HepG2 (cell line): ENCODE results near the gene ARHGAP15. TPM values are rescaled to one million over a fixed set of nuclear protein-coding genes. Genes with fewer than 3 reads are reported as not detected.

Experiments
- ATAC-seq: fragments of 200-7000 bp; cut with Tn5 transposase; 3 replicates; pipeline ENCODE4 v1.9.1; 2020; ENCODE audit warnings: mild to moderate bottlenecking, moderate library complexity
- BruUV-seq: library from RNA; stranded (reverse); fragments of 400-500 nt; replicated peaks from 2 replicates; lab custom pipeline; 2021; lab: Mats Ljungman, UMichigan
- CTCF ChIA-PET: fragments of 300-600 bp; formaldehyde crosslinking; extraction: SDS; loops from one replicate; lab custom pipeline; 2021; ENCODE audit warnings: low total read pairs, inconsistent platforms, low intra/inter-chr PET ratio; lab: Yijun Ruan, JAX
- POLR2A ChIA-PET: fragments of 350-600 bp; sonication (Branson Sonifier 250); formaldehyde crosslinking; loops from one replicate; lab custom pipeline; 2020; ENCODE audit warnings: antibody characterized with exemption, inconsistent platforms; lab: Yijun Ruan, JAX
- DNase-seq: peaks from one replicate; pipeline ENCODE4 v3.0.0-alpha.2; 2015; ENCODE audit warnings: low spot score
- FAIRE-seq: peaks from 3 replicates; lab custom pipeline; 2011; peaks lifted over from hg19 to GRCh38; lab: Jason Lieb, UNC
- H2AFZ ChIP-seq: one replicate; pipeline ENCODE4 v1.6.1; 2011; ENCODE audit warnings: low read length, inconsistent platforms
- H3K27ac ChIP-seq: fragments of 300-600 bp; 3 replicates; pipeline ENCODE4 v1.8.0; 2011; ENCODE audit warnings: mixed run types, mild to moderate bottlenecking, mixed read lengths, low read length, inconsistent platforms; ENCODE audit not compliant: insufficient read depth; ENCODE audit errors: extremely low read length
- H3K27me3 ChIP-seq, 2 experiments: fragments of 200-600 bp in 1 of 2; 2 replicates in 1 of 2; 3 replicates in 1 of 2; pipeline versions ENCODE4 v1.6.0 to v1.8.0; 2011; ENCODE audit warnings: low read length in 2 of 2, mild to moderate bottlenecking in 2 of 2, moderate library complexity in 2 of 2, inconsistent platforms in 1 of 2; ENCODE audit not compliant: insufficient read depth in 2 of 2, control insufficient read depth in 1 of 2
- H3K36me3 ChIP-seq, 2 experiments: fragments of 200-600 bp in 1 of 2; replicated peaks in 1 of 2; 2 replicates in 1 of 2; 3 replicates in 1 of 2; pipeline versions ENCODE4 v1.5.1 to v1.8.0; 2011; ENCODE audit warnings: low read length in 2 of 2, inconsistent platforms in 1 of 2; ENCODE audit not compliant: insufficient read depth in 2 of 2, control insufficient read depth in 1 of 2
- H3K4me1 ChIP-seq: 2 replicates; pipeline ENCODE4 v1.5.1; 2012; ENCODE audit warnings: low read length, inconsistent platforms; ENCODE audit not compliant: insufficient read depth
- H3K4me2 ChIP-seq: 2 replicates; pipeline ENCODE4 v1.6.0; 2011; ENCODE audit warnings: low read depth, low read length, inconsistent platforms
- H3K4me3 ChIP-seq, 3 experiments: fragments of 200-600 bp in 1 of 3; sonication (generic), shearing (Covaris generic) in 1 of 3; replicated peaks in 1 of 3; 2 replicates each; pipeline ENCODE4 v1.5.1; 2011 to 2016; ENCODE audit warnings: low read length in 3 of 3, inconsistent platforms in 2 of 3, low read depth in 2 of 3, mild to moderate bottlenecking in 2 of 3, control low read depth in 1 of 3, mixed read lengths in 1 of 3; ENCODE audit not compliant: insufficient read depth in 1 of 3
- H3K79me2 ChIP-seq: one replicate; pipeline ENCODE4 v1.6.1; 2011; ENCODE audit warnings: low read length, inconsistent platforms; ENCODE audit not compliant: insufficient read depth
- H3K9ac ChIP-seq: 2 replicates; pipeline ENCODE4 v1.6.0; 2011; ENCODE audit warnings: mild to moderate bottlenecking, low read depth, low read length, inconsistent platforms; ENCODE audit not compliant: insufficient read depth
- H3K9me3 ChIP-seq: 2 replicates; pipeline ENCODE4 v1.5.1; 2012; ENCODE audit warnings: mild to moderate bottlenecking, low read length
- H4K20me1 ChIP-seq: 2 replicates; pipeline ENCODE4 v1.6.0; 2011; ENCODE audit warnings: inconsistent platforms, mild to moderate bottlenecking, low read length, moderate library complexity; ENCODE audit not compliant: insufficient read depth
- ATRX ChIP-seq: sonication (generic); formaldehyde crosslinking; IDR thresholded peaks from 2 replicates; pipeline ENCODE4 v1.4.0; 2020; ENCODE audit warnings: missing genetic modification reagents, borderline replicate concordance
- DMTF1 ChIP-seq: sonication (generic); formaldehyde crosslinking; IDR thresholded peaks from 2 replicates; pipeline ENCODE4 v1.4.0; 2020; ENCODE audit warnings: mild to moderate bottlenecking, missing genetic modification reagents
- DPF2 ChIP-seq: sonication (generic); formaldehyde crosslinking; IDR thresholded peaks from 2 replicates; pipeline ENCODE4 v1.4.0; 2020; ENCODE audit warnings: mild to moderate bottlenecking, low read depth, missing genetic modification reagents, borderline replicate concordance
- DZIP1 ChIP-seq: sonication (generic); formaldehyde crosslinking; IDR thresholded peaks from 2 replicates; pipeline ENCODE4 v1.5.0; 2020; ENCODE audit warnings: mild to moderate bottlenecking, missing genetic modification reagents
- FOXJ3 ChIP-seq: sonication (generic); formaldehyde crosslinking; IDR thresholded peaks from 2 replicates; pipeline ENCODE4 v1.4.0; 2020; ENCODE audit warnings: missing genetic modification reagents, mild to moderate bottlenecking, borderline replicate concordance
- GABPB1 ChIP-seq: IDR thresholded peaks from 2 replicates; pipeline ENCODE4 v1.6.1; 2016; ENCODE audit warnings: mild to moderate bottlenecking, missing genetic modification reagents, moderate library complexity, missing compliant biosample characterization
- GATAD1 ChIP-seq: IDR thresholded peaks from 2 replicates; pipeline ENCODE4 v1.6.1; 2016; ENCODE audit warnings: missing genetic modification reagents, missing compliant biosample characterization
- HMGA1 ChIP-seq: sonication (generic); formaldehyde crosslinking; conservative IDR thresholded peaks from 2 replicates; pipeline ENCODE4 v1.4.0; 2020; ENCODE audit warnings: missing genetic modification reagents
- MAFK ChIP-seq, 2 experiments: IDR thresholded peaks in 1 of 2; conservative IDR thresholded peaks in 1 of 2; 2 replicates each; pipeline ENCODE4 v1.6.1; 2011; ENCODE audit warnings: improper control_type of control experiment in 2 of 2, low read length in 2 of 2
- NFKB2 ChIP-seq: sonication (generic); formaldehyde crosslinking; IDR thresholded peaks from 2 replicates; pipeline ENCODE4 v1.4.0; 2020; ENCODE audit warnings: missing genetic modification reagents, borderline replicate concordance
- ZBTB3 ChIP-seq: sonication (generic); formaldehyde crosslinking; IDR thresholded peaks from 2 replicates; pipeline ENCODE4 v1.4.0; 2020; ENCODE audit warnings: low read depth, mild to moderate bottlenecking, moderate library complexity, missing genetic modification reagents, borderline replicate concordance
- ZNF235 ChIP-seq: sonication (generic); formaldehyde crosslinking; IDR thresholded peaks from 2 replicates; pipeline ENCODE4 v1.8.1; 2023; ENCODE audit warnings: mild to moderate bottlenecking, missing genetic modification reagents, borderline replicate concordance
- ZNF264 ChIP-seq: sonication (generic); formaldehyde crosslinking; IDR thresholded peaks from 2 replicates; pipeline ENCODE4 v1.4.0; 2020; ENCODE audit warnings: missing genetic modification reagents
- ZNF282 ChIP-seq: fragments of 450-650 bp; IDR thresholded peaks from 2 replicates; pipeline ENCODE4 v1.6.1; 2018; ENCODE audit not compliant: partially characterized antibody
- ZNF678 ChIP-seq: sonication (generic); formaldehyde crosslinking; IDR thresholded peaks from 2 replicates; pipeline ENCODE4 v1.4.0; 2020; ENCODE audit warnings: mild to moderate bottlenecking, missing genetic modification reagents
- ZNF773 ChIP-seq: sonication (generic); formaldehyde crosslinking; IDR thresholded peaks from 2 replicates; pipeline ENCODE4 v1.4.0; 2020; ENCODE audit warnings: missing genetic modification reagents, borderline replicate concordance
- WGBS: methylation state at CpG from one replicate; pipeline ENCODE4 v1.1.6; 2017; ENCODE audit warnings: low lambda C conversion rate; 5-methylcytosine and 5-hydroxymethylcytosine counted together
- in situ Hi-C: cut with HindIII; loops from 2 replicates; pipeline ENCODE4 v1.10.0; 2017; ENCODE audit warnings: low pct_unique_long_range_greater_than_20kb; ENCODE audit not compliant: extremely low pct_ligation_motif_present
- intact Hi-C: fragments of 100-400 bp; cut with micrococcal nuclease; formaldehyde crosslinking; loops from one replicate; pipeline ENCODE4 v1.10.0; 2022; ENCODE audit not compliant: unreplicated experiment
- polyA plus RNA-seq, 8 experiments: library from polyadenylated mRNA; depleted of rRNA in 3 of 8; stranded (reverse) in 7 of 8; unstranded in 1 of 8; fragments of >200 nt; fragmentation: Illumina TruSeq in 4 of 8; extraction: Trizol in 4 of 8; gene quantifications; 2 replicates each; pipeline versions ENCODE4 v1.2.1 to v1.2.3, GENCODE V29; 2011 to 2016; ENCODE audit warnings: low read depth in 4 of 8, missing spikeins in 1 of 8, mixed read lengths in 1 of 8; ENCODE audit not compliant: insufficient read depth in 1 of 8
- total RNA-seq, 5 experiments: library from RNA; depleted of rRNA; stranded (reverse); fragments of >200 nt; fragmentation: Illumina TruSeq; extraction: Trizol; gene quantifications; 2 replicates each; pipeline ENCODE4 v1.2.3, GENCODE V29; 2016; ENCODE audit warnings: low read depth in 1 of 5

Gene ARHGAP15
- total and polyA plus RNA-seq, 2 of the 13 experiments (the other 11 are each of a cell fraction or from before 2014, with no cell fraction given) = 0.04 TPM; not detected in 1

- no peak for ATAC-seq
- H3K27ac ChIP-seq = no peak overlapping the region
- H3K4me3 ChIP-seq = no peak overlapping the region
- H4K20me1 ChIP-seq = no peaks in the 10 kb centered on the region
- no TSS peak for BruUV-seq
- in situ Hi-C loops (no loop called here), intact Hi-C loops (no loop called here)
- H3K36me3 ChIP-seq = no peaks in the 10 kb centered on the region
- H3K79me2 ChIP-seq = no peaks in the 10 kb centered on the region
- H2AFZ ChIP-seq = no peak overlapping the region
- no peaks in the 10 kb centered on the region for H3K4me1 ChIP-seq
- no peak overlapping the region for H3K9ac ChIP-seq
- no peak for FAIRE-seq
- no peaks in the 10 kb centered on the region for H3K27me3 ChIP-seq
- no peak overlapping the region for H3K4me2 ChIP-seq
- no peaks in the 10 kb centered on the region for H3K9me3 ChIP-seq
- ChIA-PET POLR2A (no interaction called here), CTCF (no interaction called here)
- TF ChIP-seq ZNF264 (CRISPR knock-in tag) (no peak), DMTF1 (CRISPR knock-in tag) (no peak), GATAD1 (CRISPR knock-in tag) (no peak), ZNF235 (CRISPR knock-in tag) (no peak), GABPB1 (CRISPR knock-in tag) (no peak), ZNF773 (CRISPR knock-in tag) (no peak), ZNF678 (CRISPR knock-in tag) (no peak), FOXJ3 (CRISPR knock-in tag) (no peak), ZBTB3 (no peak), ATRX (CRISPR knock-in tag) (no peak), NFKB2 (CRISPR knock-in tag) (no peak), MAFK (conservative IDR thresholded peaks at IDR 0.05 in 1 of 2, IDR thresholded peaks at IDR 0.05 in 1 of 2; ENCODE audit: low read length in 2 of 2) (no peak), HMGA1 (no peak), ZNF282 (no peak), DPF2 (CRISPR knock-in tag) (no peak), DZIP1 (no peak)
- DNase-seq = no peak
- WGBS = 0% methylated on average over 2 of the region's 2 CpGs
These were observed 589.5 kb downstream of the ARHGAP15 start for GRCh38 chr2:143718745-143719144.
